H1 (cell line): Measurements from ENCODE around the gene PTH1R. TPM values are rescaled to one million over a fixed set of nuclear protein-coding genes. Genes with fewer than 3 reads are reported as not detected.

Experiments used
- CTCF ChIA-PET: fragments of 300-600 bp; sonication (Branson Sonifier 250); formaldehyde crosslinking; loops from one replicate; lab custom pipeline; 2021; ENCODE audit not compliant: partially characterized antibody; lab: Charles Lee
- POLR2A ChIA-PET: fragments of 300-600 bp; sonication (Branson Sonifier 250); formaldehyde crosslinking; loops from one replicate; lab custom pipeline; 2021; ENCODE audit warnings: inconsistent platforms; ENCODE audit not compliant: partially characterized antibody; lab: Charles Lee
- DNase-seq, 2 experiments: peaks; one replicate each; pipeline versions ENCODE4 v3.0.0 to v3.0.0-alpha.2; 2010 to 2022; ENCODE audit warnings: low spot score in 2 of 2, low read depth in 1 of 2, mixed read lengths in 1 of 2
- FAIRE-seq: peaks from 2 replicates; lab custom pipeline; 2011; peaks lifted over from hg19 to GRCh38; lab: Jason Lieb, UNC
- H2AFZ ChIP-seq: 2 replicates; pipeline ENCODE4 v1.8.1; 2012; ENCODE audit warnings: low read length, inconsistent platforms
- H2AK5ac ChIP-seq: 2 replicates; pipeline ENCODE4 v1.6.1; 2013; ENCODE audit warnings: low read depth, low read length
- H2BK120ac ChIP-seq: replicated peaks from 2 replicates; pipeline ENCODE3; 2013; ENCODE audit warnings: low read depth, low read length, inconsistent platforms
- H2BK12ac ChIP-seq: 2 replicates; pipeline ENCODE4 v1.6.1; 2013; ENCODE audit warnings: low read depth, low read length
- H2BK15ac ChIP-seq: 2 replicates; pipeline ENCODE4 v1.6.1; 2013; ENCODE audit warnings: low read length
- H2BK20ac ChIP-seq: 2 replicates; pipeline ENCODE4 v1.6.1; 2013; ENCODE audit warnings: low read length
- H2BK5ac ChIP-seq: 2 replicates; pipeline ENCODE4 v1.6.1; 2013; ENCODE audit warnings: low read depth, low read length
- H3K14ac ChIP-seq: 2 replicates; pipeline ENCODE4 v1.6.1; 2013; ENCODE audit warnings: inconsistent platforms; ENCODE audit not compliant: insufficient read length
- H3K18ac ChIP-seq: 2 replicates; pipeline ENCODE4 v1.6.1; 2013; ENCODE audit warnings: low read length; ENCODE audit errors: extremely low read depth
- H3K23ac ChIP-seq: 2 replicates; pipeline ENCODE4 v1.6.1; 2013; ENCODE audit warnings: inconsistent platforms; ENCODE audit not compliant: insufficient read length
- H3K23me2 ChIP-seq: 2 replicates; pipeline ENCODE4 v1.6.1; 2013; ENCODE audit warnings: low read depth, low read length
- H3K27ac ChIP-seq: 2 replicates; pipeline ENCODE4 v1.6.1; 2011; ENCODE audit warnings: low read depth, low read length, inconsistent platforms
- H3K27me3 ChIP-seq, 4 experiments: replicated peaks in 1 of 4; 1 replicate in 1 of 4; 2 replicates in 3 of 4; pipeline versions ENCODE4 v1.6.1 to v1.8.1; 2011 to 2013; ENCODE audit warnings: low read length in 3 of 4, mild to moderate bottlenecking in 3 of 4, inconsistent platforms in 2 of 4, mixed read lengths in 2 of 4, moderate library complexity in 1 of 4; ENCODE audit not compliant: control insufficient read depth in 3 of 4, insufficient read depth in 3 of 4; ENCODE audit errors: extremely low read depth in 1 of 4
- H3K36me3 ChIP-seq, 4 experiments: 2 replicates each; pipeline versions ENCODE4 v1.6.1 to v1.8.1; 2011 to 2013; ENCODE audit warnings: mild to moderate bottlenecking in 4 of 4, low read length in 3 of 4, moderate library complexity in 2 of 4, control low read depth in 1 of 4, inconsistent platforms in 1 of 4; ENCODE audit not compliant: insufficient read depth in 4 of 4, control insufficient read depth in 2 of 4
- H3K4ac ChIP-seq: replicated peaks from 2 replicates; pipeline ENCODE3; 2013; ENCODE audit warnings: low read length, low read depth, mixed read lengths, inconsistent platforms; ENCODE audit not compliant: insufficient read length
- H3K4me1 ChIP-seq, 4 experiments: replicated peaks in 1 of 4; 1 replicate in 1 of 4; 2 replicates in 3 of 4; pipeline versions ENCODE4 v1.6.1 to v1.8.1; 2011 to 2013; ENCODE audit warnings: low read length in 3 of 4, inconsistent platforms in 2 of 4, mixed read lengths in 1 of 4; ENCODE audit not compliant: insufficient read depth in 4 of 4, control insufficient read depth in 3 of 4
- H3K4me2 ChIP-seq, 2 experiments: 2 replicates each; pipeline versions ENCODE4 v1.6.1 to v1.8.1; 2011 to 2013; ENCODE audit warnings: low read depth in 2 of 2, low read length in 2 of 2, control low read depth in 1 of 2, inconsistent platforms in 1 of 2, mild to moderate bottlenecking in 1 of 2; ENCODE audit not compliant: insufficient read depth in 1 of 2
- H3K4me3 ChIP-seq, 4 experiments: fragments of 200-600, 300-600 bp in 1 of 4; sonication (generic), shearing (Covaris generic), sonication (Bioruptor Twin) in 1 of 4; 2 replicates each; pipeline versions ENCODE4 v1.5.1 to v1.8.1; 2011 to 2016; ENCODE audit warnings: low read length in 4 of 4, low read depth in 3 of 4, control low read depth in 2 of 4, inconsistent platforms in 2 of 4, mild to moderate bottlenecking in 2 of 4, mixed read lengths in 1 of 4, moderate library complexity in 1 of 4; ENCODE audit not compliant: insufficient read depth in 2 of 4; ENCODE audit errors: extremely low read depth in 1 of 4
- H3K56ac ChIP-seq: replicated peaks from 2 replicates; pipeline ENCODE3; 2013; ENCODE audit warnings: low read depth, mild to moderate bottlenecking, mixed read lengths, low read length, inconsistent platforms; ENCODE audit not compliant: insufficient read length
- H3K79me1 ChIP-seq: 2 replicates; pipeline ENCODE4 v1.6.1; 2013; ENCODE audit warnings: low read depth, low read length, control low read depth
- H3K79me2 ChIP-seq, 2 experiments: 2 replicates each; pipeline versions ENCODE4 v1.6.1 to v1.8.1; 2012 to 2013; ENCODE audit warnings: low read length in 2 of 2, mild to moderate bottlenecking in 2 of 2, inconsistent platforms in 1 of 2; ENCODE audit not compliant: insufficient read depth in 2 of 2, control insufficient read depth in 1 of 2
- H3K9ac ChIP-seq, 4 experiments: replicated peaks in 1 of 4; 1 replicate in 1 of 4; 2 replicates in 3 of 4; pipeline versions ENCODE4 v1.6.1 to v1.8.1; 2011 to 2013; ENCODE audit warnings: low read depth in 3 of 4, low read length in 3 of 4, control low read depth in 2 of 4, mild to moderate bottlenecking in 2 of 4, moderate library complexity in 2 of 4, inconsistent platforms in 1 of 4; ENCODE audit errors: extremely low read depth in 1 of 4
- H3K9me3 ChIP-seq, 2 experiments: 2 replicates each; pipeline versions ENCODE4 v1.6.1 to v1.8.1; 2012 to 2013; ENCODE audit warnings: mild to moderate bottlenecking in 2 of 2, moderate library complexity in 2 of 2, control low read depth in 1 of 2, inconsistent platforms in 1 of 2, low read depth in 1 of 2, low read length in 1 of 2, mixed read lengths in 1 of 2; ENCODE audit not compliant: insufficient read depth in 2 of 2
- H4K20me1 ChIP-seq, 2 experiments: replicated peaks in 1 of 2; 2 replicates each; pipeline versions ENCODE3 to v1.8.1; 2011 to 2013; ENCODE audit warnings: inconsistent platforms in 2 of 2, low read length in 2 of 2, mild to moderate bottlenecking in 1 of 2; ENCODE audit not compliant: insufficient read depth in 2 of 2, control insufficient read depth in 1 of 2
- H4K5ac ChIP-seq: 2 replicates; pipeline ENCODE4 v1.6.1; 2013; ENCODE audit warnings: low read length, low read depth, mixed read lengths, inconsistent platforms; ENCODE audit not compliant: insufficient read length
- H4K8ac ChIP-seq: 2 replicates; pipeline ENCODE4 v1.8.0; 2013; ENCODE audit warnings: mild to moderate bottlenecking, moderate library complexity, low read length, inconsistent platforms; ENCODE audit not compliant: insufficient read depth; ENCODE audit errors: extremely low read depth
- H4K91ac ChIP-seq: replicated peaks from 2 replicates; pipeline ENCODE3; 2013; ENCODE audit warnings: low read length, mixed read lengths, inconsistent platforms; ENCODE audit not compliant: insufficient read length
- BCL11A ChIP-seq, 2 experiments: IDR thresholded peaks; one replicate each; pipeline ENCODE4 v1.6.1; 2011; ENCODE audit warnings: low read depth in 2 of 2, low read length in 2 of 2, mild to moderate bottlenecking in 2 of 2
- CBX5 ChIP-seq: fragments of 300-800, 300-1000 bp; sonication (generic); IDR thresholded peaks from 2 replicates; pipeline ENCODE4 v1.7.1; 2016; ENCODE audit warnings: antibody characterized with exemption, low read length, low read depth
- CHD2 ChIP-seq: IDR thresholded peaks from 2 replicates; pipeline ENCODE4 v1.6.1; 2012; ENCODE audit warnings: low read length, improper control_type of control experiment
- CREB1 ChIP-seq: IDR thresholded peaks from 2 replicates; pipeline ENCODE4 v1.6.1; 2012; ENCODE audit warnings: inconsistent platforms
- E2F6 ChIP-seq: IDR thresholded peaks from 2 replicates; pipeline ENCODE4 v1.6.1; 2012; ENCODE audit warnings: inconsistent platforms
- EZH2 ChIP-seq: fragments of 200-600 bp; sonication (generic); IDR thresholded peaks from 2 replicates; pipeline ENCODE4 v1.7.1; 2012; ENCODE audit warnings: low read depth, mild to moderate bottlenecking, moderate library complexity, low read length, inconsistent platforms; ENCODE audit not compliant: severe bottlenecking
- JUN ChIP-seq: IDR thresholded peaks from 2 replicates; pipeline ENCODE4 v1.6.1; 2011; ENCODE audit warnings: low read depth, mild to moderate bottlenecking, improper control_type of control experiment, low read length
- KDM1A ChIP-seq: fragments of 200-600, 300-600 bp; sonication (generic); IDR thresholded peaks from 2 replicates; pipeline ENCODE4 v1.7.1; 2016; ENCODE audit warnings: mild to moderate bottlenecking, low read length, borderline replicate concordance
- KDM5A ChIP-seq: fragments of 200-600 bp; IDR thresholded peaks from 2 replicates; pipeline ENCODE4 v1.7.1; 2012; ENCODE audit warnings: mild to moderate bottlenecking, low read length, inconsistent platforms, mixed read lengths
- NRF1 ChIP-seq: IDR thresholded peaks from 2 replicates; pipeline ENCODE4 v1.6.1; 2011; ENCODE audit warnings: mild to moderate bottlenecking, low read depth, low read length, improper control_type of control experiment
- RAD21 ChIP-seq, 2 experiments: IDR thresholded peaks in 1 of 2; conservative IDR thresholded peaks in 1 of 2; 2 replicates each; pipeline ENCODE4 v1.6.1; 2011; ENCODE audit warnings: low read depth in 2 of 2, low read length in 2 of 2, improper control_type of control experiment in 1 of 2, inconsistent platforms in 1 of 2, mild to moderate bottlenecking in 1 of 2, moderate library complexity in 1 of 2
- SP4 ChIP-seq: IDR thresholded peaks from 2 replicates; pipeline ENCODE4 v1.6.1; 2012; ENCODE audit warnings: low read length, inconsistent platforms
- USF2 ChIP-seq: IDR thresholded peaks from 2 replicates; pipeline ENCODE4 v1.6.1; 2011; ENCODE audit warnings: low read length, improper control_type of control experiment
- WGBS, 2 experiments: shearing (Covaris generic) in 1 of 2; methylation state at CpG; one replicate each; pipeline versions ENCODE4 v1.1.6 to v1.1.7; 2013 to 2015; ENCODE audit warnings: low lambda C conversion rate in 2 of 2, mixed read lengths in 2 of 2, inconsistent platforms in 1 of 2, low coverage in 1 of 2, missing lambda C conversion rate in 1 of 2; ENCODE audit not compliant: insufficient replicate concordance in 2 of 2, insufficient coverage in 1 of 2, insufficient read length in 1 of 2; ENCODE audit errors: extremely low coverage in 1 of 2, missing lambda C conversion rate in 1 of 2; 5-methylcytosine and 5-hydroxymethylcytosine counted together
- polyA plus RNA-seq, 7 experiments: library from polyadenylated mRNA; depleted of rRNA in 3 of 7; stranded (reverse) in 5 of 7; unstranded in 2 of 7; fragments of >200 nt in 5 of 7; fragments of 200-250 nt in 2 of 7; gene quantifications; 1 replicate in 5 of 7; 2 replicates in 1 of 7; 4 replicates in 1 of 7; pipeline versions ENCODE4 v1.2.1 to v1.2.3, GENCODE V29; 2011 to 2013; ENCODE audit warnings: missing spikeins in 2 of 7, mixed read lengths in 2 of 7
- total RNA-seq: library from RNA; stranded (reverse); fragmentation: NEBNext Ultra II Directional; extraction: Animal tissue kit (Norgen Biotek cat#: 25700); gene quantifications from 2 replicates; pipeline ENCODE4 v1.2.1, GENCODE V29; 2021

The PTH1R gene
- total and polyA plus RNA-seq, 2 of the 8 experiments (the other 6 are each of a cell fraction or from before 2014, with no cell fraction given) = 0.57 to 1.5 TPM

- no peak overlapping the region for H2BK15ac ChIP-seq
- H3K9ac ChIP-seq = no peak overlapping the region
- POLR2A ChIA-PET = no interaction called here
- no peak overlapping the region for H4K5ac ChIP-seq
- no peak overlapping the region for H3K14ac ChIP-seq
- no peak overlapping the region for H3K4ac ChIP-seq
- H3K27me3 ChIP-seq = peaks cover 0 to 15% (median 6%) of the 10 kb centered on the region in 4 experiments; a peak in 3 of 7 replicates
- no peak overlapping the region for H2BK20ac ChIP-seq
- H2BK12ac ChIP-seq = no peak overlapping the region
- H3K18ac ChIP-seq = no peak overlapping the region
- H3K9me3 ChIP-seq = no peaks in the 10 kb centered on the region
- no peaks in the 10 kb centered on the region for H4K20me1 ChIP-seq
- no peak overlapping the region for H3K4me3 ChIP-seq
- no peak overlapping the region for H2AFZ ChIP-seq
- no peak for DNase-seq
- no peak overlapping the region for H2BK5ac ChIP-seq
- WGBS, 2 experiments = 83% methylated on average over 7 of the region's 7 CpGs; no CpG with 5 or more reads in 1 of the 2 experiments
- no peak overlapping the region for H3K4me2 ChIP-seq
- no peak overlapping the region for H3K56ac ChIP-seq
- no peaks in the 10 kb centered on the region for H3K79me2 ChIP-seq
- H3K79me1 ChIP-seq = no peaks in the 10 kb centered on the region
- no peaks in the 10 kb centered on the region for H3K36me3 ChIP-seq
- H3K4me1 ChIP-seq = peaks cover 0 to 2% (median 0%) of the 10 kb centered on the region in 4 experiments; a peak in 2 of 7 replicates
- CTCF ChIA-PET = interaction anchor here (0.8 to 4.4 kb wide), 7 partner anchors 9 to 166 kb away, joined by 3 to 88 read pairs (median 15); partner anchors contain the start of gene TMIE
- H2BK120ac ChIP-seq = no peak overlapping the region
- no peak overlapping the region for H3K23ac ChIP-seq
- no peaks in the 10 kb centered on the region for H3K23me2 ChIP-seq
- H4K91ac ChIP-seq = no peak overlapping the region
- H4K8ac ChIP-seq = no peak overlapping the region
- H2AK5ac ChIP-seq = no peak overlapping the region
- H3K27ac ChIP-seq = no peak overlapping the region
- FAIRE-seq = no peak
- no peak for TF ChIP-seq CBX5
- no peak for TF ChIP-seq NRF1
- no peak for TF ChIP-seq KDM5A
- TF ChIP-seq SP4 = no peak
- no peak for TF ChIP-seq EZH2
- no peak for TF ChIP-seq E2F6
- no peak for TF ChIP-seq BCL11A (IDR thresholded peaks at IDR 0.05; ENCODE audit: low read depth in 2 of 2, low read length in 2 of 2)
- no peak for TF ChIP-seq CHD2
- no peak for TF ChIP-seq RAD21 (IDR thresholded peaks at IDR 0.05 in 1 of 2, conservative IDR thresholded peaks at IDR 0.05 in 1 of 2; ENCODE audit: low read depth in 2 of 2, low read length in 2 of 2)
- TF ChIP-seq KDM1A = no peak
- no peak for TF ChIP-seq USF2
- TF ChIP-seq JUN = no peak
- TF ChIP-seq CREB1 = no peak
These were observed 8.6 kb upstream of the PTH1R start for GRCh38 chr3:46868948-46869347.
